ENCODE results near the gene VSIG4. TPM values are rescaled to one million over a fixed set of nuclear protein-coding genes. Genes with fewer than 3 reads are reported as not detected.

Gene VSIG4
- total RNA-seq, 1 experiment from 2014 or later, result not detected

GRCh38 chrX:66008328-66008970, 31.4 kb downstream of the VSIG4 start:
- DNase-seq (ENCODE audit: low spot score), result no peak

GRCh38 chrX:66007851-66008250, 32.0 kb downstream of the VSIG4 start:
- DNase-seq (ENCODE audit: low spot score), result no peak

- DNase-seq (ENCODE audit: low spot score), result no peak
Observed at GRCh38 chrX:66005830-66006449, 33.9 kb downstream of the VSIG4 start.

GRCh38 chrX:66004928-66005829, 34.7 kb downstream of the VSIG4 start:
- DNase-seq (ENCODE audit: low spot score), result no peak

GRCh38 chrX:66002824-66003680, 36.8 kb downstream of the VSIG4 start:
- DNase-seq (ENCODE audit: low spot score), result no peak

GRCh38 chrX:66001596-66001995, 38.3 kb downstream of the VSIG4 start:
- no peak for DNase-seq (ENCODE audit: low spot score)

- DNase-seq (ENCODE audit: low spot score), result no peak
Observed at GRCh38 chrX:66000628-66001272, 39.1 kb downstream of the VSIG4 start.

GRCh38 chrX:66000178-66000577, 39.7 kb downstream of the VSIG4 start:
- DNase-seq (ENCODE audit: low spot score), result no peak

- DNase-seq (ENCODE audit: low spot score), result no peak
Observed at GRCh38 chrX:65999563-66000148, 40.2 kb downstream of the VSIG4 start.

- DNase-seq (ENCODE audit: low spot score), result no peak
Observed at GRCh38 chrX:65999029-65999562, 40.8 kb downstream of the VSIG4 start.

- no peak for DNase-seq (ENCODE audit: low spot score)
Observed at GRCh38 chrX:65997978-65998717, 41.7 kb downstream of the VSIG4 start.

GRCh38 chrX:65994519-65995506, 45.1 kb downstream of the VSIG4 start:
- no peak for DNase-seq (ENCODE audit: low spot score)

GRCh38 chrX:65993915-65994460, 45.9 kb downstream of the VSIG4 start:
- DNase-seq (ENCODE audit: low spot score), result no peak

GRCh38 chrX:65993332-65993731, 46.5 kb downstream of the VSIG4 start:
- no peak for DNase-seq (ENCODE audit: low spot score)

- DNase-seq (ENCODE audit: low spot score), result no peak
Observed at GRCh38 chrX:65990702-65991101, 49.2 kb downstream of the VSIG4 start.

- no peak for DNase-seq (ENCODE audit: low spot score)
Observed at GRCh38 chrX:65987811-65988210, 52.1 kb downstream of the VSIG4 start.

- DNase-seq (ENCODE audit: low spot score), result peak; percentile 47
Observed at GRCh38 chrX:65985922-65986588, 53.8 kb downstream of the VSIG4 start.

GRCh38 chrX:65985211-65985610, 54.7 kb downstream of the VSIG4 start:
- no peak for DNase-seq (ENCODE audit: low spot score)
